Spinal cord (tissue), 10 donors: ENCODE measurements around the gene CHRM1. TPM values are rescaled to one million over a fixed set of nuclear protein-coding genes. Genes with fewer than 3 reads are reported as not detected.

Experiments used
- DNase-seq, 6 donors: peaks; one replicate each; pipeline versions ENCODE4 v3.0.0 to v3.0.0-alpha.2; 2013 to 2015; ENCODE audit warnings: low spot score in 6 of 6, low read depth in 4 of 6
- H3K27ac ChIP-seq: one replicate; pipeline ENCODE4 v1.5.1; 2013; ENCODE audit warnings: low read depth, low read length, control low read depth
- H3K27me3 ChIP-seq: one replicate; pipeline ENCODE4 v1.6.1; 2013; ENCODE audit warnings: low read length; ENCODE audit not compliant: control insufficient read depth, insufficient read depth
- H3K36me3 ChIP-seq: one replicate; pipeline ENCODE4 v1.6.1; 2013; ENCODE audit warnings: low read length; ENCODE audit not compliant: control insufficient read depth, insufficient read depth
- H3K4me1 ChIP-seq: one replicate; pipeline ENCODE4 v1.6.1; 2013; ENCODE audit warnings: low read length; ENCODE audit not compliant: control insufficient read depth, insufficient read depth
- H3K4me3 ChIP-seq: one replicate; pipeline ENCODE4 v1.5.1; 2013; ENCODE audit warnings: low read depth, low read length, control low read depth
- H3K9me3 ChIP-seq: one replicate; pipeline ENCODE4 v1.6.1; 2013; ENCODE audit warnings: low read length; ENCODE audit not compliant: control insufficient read depth, insufficient read depth
- WGBS: methylation state at CpG from one replicate; pipeline ENCODE4 v1.1.5; 2013; ENCODE audit warnings: missing lambda C conversion rate; ENCODE audit not compliant: insufficient coverage; 5-methylcytosine and 5-hydroxymethylcytosine counted together
- polyA plus RNA-seq, 2 donors: library from polyadenylated mRNA; unstranded; fragments of 120-200 nt; gene quantifications; one replicate each; pipeline ENCODE4 v1.2.1, GENCODE V29; 2013; ENCODE audit not compliant: insufficient read length in 2 of 2
- total RNA-seq, 2 donors: library from RNA; depleted of rRNA in 1 of 2; stranded (reverse); fragments of 120-200 nt in 1 of 2; fragments of >200 nt in 1 of 2; gene quantifications; one replicate each; pipeline versions ENCODE4 v1.2.3 to v1.2.4, GENCODE V29; 2013 to 2014
- donor health status: healthy.

Gene CHRM1
- total and polyA plus RNA-seq, 4 donors = 0.89 to 4.4 (median 2.1) TPM

GRCh38 chr11:62880803-62881578, 40.2 kb downstream of the CHRM1 start, which contains the start of gene SLC3A2:
Gene SLC3A2, plus strand, starts transcription at chr11:62880896. Its CDS starts 128 bp downstream, at chr11:62881024.
- H3K4me1 ChIP-seq = peaks cover 54% of the 10 kb centered on the region
- WGBS = under 1% methylated on average over 69 of the region's 69 CpGs

GRCh38 chr11:62880231-62880802, 40.8 kb downstream of the CHRM1 start:
- H3K27ac ChIP-seq = peak overlapping the region; percentile 97
- 1% methylated on average over 16 of the region's 16 CpGs for WGBS
- H3K4me1 ChIP-seq = peaks cover 48% of the 10 kb centered on the region
- H3K9me3 ChIP-seq = no peaks in the 10 kb centered on the region
- H3K4me3 ChIP-seq = peak overlapping the region; percentile 96
- no peaks in the 10 kb centered on the region for H3K27me3 ChIP-seq
- H3K36me3 ChIP-seq = peaks cover 28% of the 10 kb centered on the region
- DNase-seq = peak in 1 of 6 donors; percentile 64

More at GRCh38 chr11:62880803-62881578, 40.2 kb downstream of the CHRM1 start, which contains the start of gene SLC3A2:
- DNase-seq = peak; percentile 71 to 95 (median 84)
- Histone ChIP-seq H3K9me3 (no peaks in the 10 kb centered on the region), H3K4me3 (peak within 1 kb of the TSS; percentile 96), H3K27ac (peak within 1 kb of the TSS; percentile 97), H3K36me3 (peaks cover 35% of the 10 kb centered on the region), H3K27me3 (no peaks in the 10 kb centered on the region)

GRCh38 chr11:62879235-62879978, 41.8 kb downstream of the CHRM1 start:
- Histone ChIP-seq H3K27ac (peak overlapping the region; percentile 97), H3K9me3 (no peaks in the 10 kb centered on the region), H3K4me3 (peak overlapping the region; percentile 96), H3K27me3 (no peaks in the 10 kb centered on the region), H3K36me3 (peaks cover 19% of the 10 kb centered on the region), H3K4me1 (peaks cover 39% of the 10 kb centered on the region)
- DNase-seq = peak in 1 of 6 donors; percentile 63
- 86% methylated on average over 2 of the region's 7 CpGs for WGBS

GRCh38 chr11:62876712-62877111, 44.5 kb downstream of the CHRM1 start:
- no peaks in the 10 kb centered on the region for H3K27me3 ChIP-seq
- WGBS = 93% methylated on average over 3 of the region's 6 CpGs
- no peak for DNase-seq

GRCh38 chr11:62875698-62876478, 45.3 kb downstream of the CHRM1 start:
- Histone ChIP-seq H3K4me3 (no peak overlapping the region), H3K27me3 (no peaks in the 10 kb centered on the region), H3K36me3 (peaks cover 21% of the 10 kb centered on the region), H3K27ac (no peak overlapping the region), H3K9me3 (no peaks in the 10 kb centered on the region), H3K4me1 (peaks cover 19% of the 10 kb centered on the region)
- 85% methylated on average over 2 of the region's 7 CpGs for WGBS
- DNase-seq = no peak

More at GRCh38 chr11:62876712-62877111, 44.5 kb downstream of the CHRM1 start:
- Histone ChIP-seq H3K27ac (no peak overlapping the region), H3K4me1 (peaks cover 19% of the 10 kb centered on the region), H3K4me3 (no peak overlapping the region), H3K36me3 (peaks cover 17% of the 10 kb centered on the region), H3K9me3 (no peaks in the 10 kb centered on the region)

- Histone ChIP-seq H3K4me1 (peaks cover 11% of the 10 kb centered on the region), H3K36me3 (peaks cover 21% of the 10 kb centered on the region), H3K4me3 (no peak overlapping the region), H3K9me3 (no peaks in the 10 kb centered on the region), H3K27ac (no peak overlapping the region), H3K27me3 (no peaks in the 10 kb centered on the region)
- 93% methylated on average over 3 of the region's 7 CpGs for WGBS
- DNase-seq = no peak
Observed at GRCh38 chr11:62874851-62875250, 46.3 kb downstream of the CHRM1 start.

- H3K4me1 ChIP-seq = peaks cover 4% of the 10 kb centered on the region
- no peak overlapping the region for H3K27ac ChIP-seq
- 28% methylated on average over 2 of the region's 6 CpGs for WGBS
- H3K36me3 ChIP-seq = peaks cover 2% of the 10 kb centered on the region
- no peaks in the 10 kb centered on the region for H3K9me3 ChIP-seq
- no peak for DNase-seq
- H3K4me3 ChIP-seq = no peak overlapping the region
- H3K27me3 ChIP-seq = no peaks in the 10 kb centered on the region
Observed at GRCh38 chr11:62865635-62866034, 55.5 kb downstream of the CHRM1 start.

- no peak overlapping the region for H3K27ac ChIP-seq
- no peak for DNase-seq
- H3K9me3 ChIP-seq = no peaks in the 10 kb centered on the region
- H3K27me3 ChIP-seq = no peaks in the 10 kb centered on the region
- peaks cover 2% of the 10 kb centered on the region for H3K36me3 ChIP-seq
- WGBS = 71% methylated on average over 2 of the region's 4 CpGs
- H3K4me1 ChIP-seq = peaks cover 4% of the 10 kb centered on the region
- no peak overlapping the region for H3K4me3 ChIP-seq
Observed at GRCh38 chr11:62863687-62864335, 57.4 kb downstream of the CHRM1 start.
